A673 (cell line): ENCODE results near the gene NINJ1.

Source experiments
- CTCF ChIP-seq: fragments of 300-800, 200-600 bp; sonication (generic); conservative IDR thresholded peaks from 2 replicates; pipeline ENCODE4 v1.5.1; 2017; ENCODE audit warnings: low read depth, mild to moderate bottlenecking, antibody characterized with exemption, low read length, moderate library complexity, mixed read lengths
- EZH2 ChIP-seq: fragments of 200-600 bp; sonication (generic); IDR thresholded peaks from 2 replicates; pipeline ENCODE4 v1.6.1; 2017; ENCODE audit warnings: borderline replicate concordance, low read depth, mild to moderate bottlenecking, mixed read lengths, antibody characterized with exemption, low read length; ENCODE audit not compliant: poor library complexity, severe bottlenecking

- TF ChIP-seq CTCF (no peak), EZH2 (no peak)
Observed at GRCh38 chr9:93112116-93112863, 21.8 kb downstream of the NINJ1 start.
